Esophagus mucosa (tissue), 1 donor: ENCODE results near the gene PTPRG. TPM values are rescaled to one million over a fixed set of nuclear protein-coding genes. Genes with fewer than 3 reads are reported as not detected.

Experiments used
- ATAC-seq: fragments of 200-7000 bp; cut with Tn5 transposase; one replicate; pipeline ENCODE4 v1.9.1; 2020
- total RNA-seq: library from RNA; stranded (reverse); gene quantifications from one replicate; pipeline ENCODE4 v1.2.4, GENCODE V29; 2023
- donor health status: DM: yes; HTN: yes; CAD: no.

PTPRG gene
- total RNA-seq, 1 donor from 2014 or later: 9.2 TPM

DNA sequence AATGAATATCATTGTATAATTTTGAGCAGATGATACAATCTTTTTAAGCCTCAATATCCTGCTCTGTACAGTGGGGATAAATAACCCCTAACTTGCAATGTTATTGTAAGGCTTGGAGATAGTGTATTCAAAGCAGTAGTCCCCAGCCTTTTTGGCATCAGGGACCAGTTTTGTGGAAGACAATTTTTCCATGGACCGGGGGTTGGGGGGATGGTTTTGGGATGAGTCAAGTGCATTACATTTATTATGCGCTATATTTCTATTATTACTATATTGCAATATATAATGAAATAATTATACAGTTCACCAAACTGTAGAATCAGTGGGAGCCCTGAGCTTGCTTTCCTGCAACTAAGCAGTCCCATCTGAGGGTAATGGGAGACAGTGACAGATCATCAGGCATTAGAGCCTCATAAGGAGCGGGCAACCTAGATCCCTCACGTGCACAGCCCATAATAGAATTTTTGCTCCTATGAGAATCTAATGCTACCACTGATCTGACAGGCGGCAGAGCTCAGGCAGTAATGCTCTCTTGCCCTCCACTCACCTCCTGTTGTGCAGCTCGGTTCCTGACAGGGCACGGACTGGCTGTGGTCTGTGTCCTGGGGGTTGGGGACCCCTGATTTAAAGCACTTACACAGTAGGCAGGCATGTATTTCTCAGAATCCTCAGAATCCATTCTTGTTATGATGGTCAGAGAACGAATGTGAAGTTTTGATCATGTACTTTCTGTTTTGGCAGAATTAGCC is 102.2 kb downstream of the PTPRG start:
- ATAC-seq: no peak

DNA sequence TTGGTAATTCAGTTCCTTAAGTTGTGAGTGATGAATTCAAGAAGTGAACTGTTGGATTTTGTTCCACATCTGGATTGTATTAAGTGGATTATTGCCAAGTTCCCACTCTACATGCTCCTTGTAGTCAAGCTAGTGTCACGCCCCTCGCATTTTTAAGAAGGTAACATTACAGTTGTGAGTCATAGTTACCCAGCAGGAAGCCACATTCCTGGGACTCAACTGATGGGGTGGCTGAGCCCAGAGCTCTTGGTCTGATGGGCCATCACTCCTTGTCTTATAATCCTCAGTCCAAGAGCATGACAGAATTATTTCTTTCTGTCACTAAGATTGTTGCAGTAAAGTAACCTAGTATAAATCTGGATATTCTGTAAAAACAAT is 102.7 kb downstream of the PTPRG start:
- peak; percentile 65 for ATAC-seq

DNA sequence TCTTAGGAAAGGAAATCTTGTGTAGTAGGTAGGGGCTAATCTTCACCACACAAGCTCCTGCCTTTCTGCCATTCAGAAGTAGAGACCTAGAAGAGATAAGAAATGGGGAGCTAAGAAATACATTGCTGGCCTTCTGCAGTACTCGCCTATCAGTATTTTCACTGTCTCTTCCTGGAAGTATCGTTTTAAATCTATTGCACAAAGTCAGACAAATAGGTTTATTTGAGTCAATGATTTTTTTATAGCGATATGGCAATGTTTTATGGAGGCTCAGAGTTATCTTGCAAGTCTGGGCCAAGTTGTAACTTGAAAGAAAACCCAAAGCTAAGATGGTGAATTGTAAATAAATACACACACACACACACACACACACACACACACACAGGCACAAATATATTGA is 103.8 kb downstream of the PTPRG start:
- no peak for ATAC-seq

DNA sequence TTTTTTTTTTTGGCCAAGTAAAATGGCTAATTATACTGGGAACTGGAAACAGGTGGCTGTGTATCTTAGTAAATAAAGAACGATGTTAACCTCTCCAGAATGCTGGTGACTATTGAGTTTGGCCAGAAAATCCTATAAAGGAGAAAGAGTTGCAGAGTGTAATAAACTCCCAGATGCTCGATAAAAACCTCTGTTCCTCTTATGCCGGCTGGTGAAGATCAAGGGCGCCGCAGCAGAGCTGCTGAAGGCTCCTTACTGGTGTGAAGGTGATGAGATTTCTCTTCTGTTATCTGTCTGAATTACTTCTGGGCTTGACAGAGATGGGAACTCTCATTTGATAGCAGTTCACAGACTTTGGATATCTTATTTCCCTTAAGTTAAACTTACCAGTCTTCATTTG is 104.6 kb downstream of the PTPRG start:
- no peak for ATAC-seq

DNA sequence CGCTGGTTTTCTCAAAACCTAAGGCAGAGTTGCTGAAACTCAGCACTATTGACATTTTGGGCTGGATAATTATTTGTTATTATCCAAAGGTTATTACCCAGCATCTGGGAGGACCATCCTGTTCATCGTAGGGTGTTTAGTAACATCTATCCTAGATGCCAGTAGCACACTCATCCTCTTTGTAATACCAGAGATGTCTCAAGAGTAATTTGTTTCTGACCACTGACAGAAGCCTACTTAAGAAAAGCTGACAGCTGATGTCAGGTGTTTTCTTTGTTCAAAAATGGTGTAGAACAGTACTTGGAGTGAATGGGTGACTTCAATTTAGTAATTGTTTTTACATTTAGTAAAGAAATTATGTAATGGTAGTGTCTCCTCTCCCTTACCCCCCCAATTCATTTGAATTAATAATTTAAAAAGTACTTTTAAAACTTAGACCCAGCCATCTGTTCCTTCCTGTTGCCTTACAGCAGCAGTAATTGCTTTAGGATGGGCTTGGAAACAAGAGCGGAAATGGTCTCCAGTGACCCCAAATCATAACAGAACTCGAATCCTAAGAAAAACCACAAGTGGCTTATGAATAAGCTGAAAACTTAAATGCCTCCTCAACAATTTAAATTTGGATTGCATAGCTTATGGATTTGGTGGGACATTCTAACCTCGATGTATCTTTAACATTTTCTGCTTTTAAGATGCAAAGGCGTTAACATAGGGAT is 105.4 kb downstream of the PTPRG start:
- ATAC-seq: no peak

DNA sequence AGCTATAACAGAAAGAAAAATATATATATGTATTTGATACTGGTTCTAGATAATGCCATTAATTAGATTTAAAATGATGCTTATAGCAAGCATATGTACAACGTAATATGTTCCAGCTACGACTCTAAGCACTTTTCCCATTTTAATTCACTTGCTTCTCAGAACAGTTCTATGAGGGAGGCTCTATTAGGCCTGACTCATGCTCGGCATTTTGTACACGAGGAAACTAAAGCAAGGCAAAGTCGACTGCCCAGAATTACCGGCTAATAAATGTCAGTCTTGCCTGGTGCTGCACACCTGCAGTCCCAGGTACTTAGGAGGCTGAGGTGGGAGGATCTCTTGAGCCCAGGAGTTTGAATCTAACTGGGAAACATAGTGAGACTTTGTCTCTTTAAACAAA is 106.0 kb downstream of the PTPRG start:
- ATAC-seq: no peak

DNA sequence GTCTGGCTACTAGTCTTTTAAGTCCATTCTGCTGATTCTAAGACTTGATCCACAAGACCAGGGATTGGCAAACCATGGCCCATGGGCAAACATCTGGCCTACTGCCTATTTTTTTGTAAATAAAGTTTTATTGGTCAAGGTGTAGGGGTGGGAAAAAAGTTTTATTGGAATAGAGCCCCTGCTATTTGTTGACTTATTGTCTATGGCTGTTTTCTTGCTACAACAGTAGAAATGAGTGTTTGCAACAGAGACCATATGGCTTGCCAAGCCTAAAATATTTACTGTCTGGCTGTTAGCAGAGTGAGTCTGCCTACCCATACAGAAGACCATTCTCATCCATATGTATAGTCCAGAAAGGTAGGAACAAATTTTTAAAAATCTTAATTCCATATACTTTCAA is 106.4 kb downstream of the PTPRG start:
- ATAC-seq: no peak

DNA sequence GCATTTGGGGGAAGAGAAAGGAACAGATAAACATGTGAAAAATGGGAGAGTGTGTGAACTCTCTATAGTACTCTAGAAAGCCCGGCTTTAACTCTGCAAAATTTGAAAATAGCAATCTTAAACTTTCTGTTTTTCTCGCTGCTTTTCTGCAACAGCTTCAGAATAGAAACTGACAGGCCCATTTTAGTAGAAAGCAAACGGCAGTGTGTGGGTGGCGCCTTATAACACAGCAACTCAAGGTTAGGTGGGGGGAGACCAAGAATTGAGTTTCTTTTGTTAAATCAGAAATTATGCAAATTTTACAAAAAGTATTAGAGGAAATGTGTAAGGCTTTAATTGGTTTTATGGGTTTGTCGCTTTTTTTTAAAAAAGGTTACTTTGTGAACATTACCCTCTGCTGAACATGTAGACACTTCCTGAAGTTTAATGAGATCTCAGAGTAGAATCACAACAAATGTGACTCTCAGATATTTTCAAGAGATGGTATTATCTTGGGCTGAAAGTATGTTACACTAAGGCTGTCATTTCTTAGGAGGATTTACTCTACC is 107.0 kb downstream of the PTPRG start:
- ATAC-seq: no peak

DNA sequence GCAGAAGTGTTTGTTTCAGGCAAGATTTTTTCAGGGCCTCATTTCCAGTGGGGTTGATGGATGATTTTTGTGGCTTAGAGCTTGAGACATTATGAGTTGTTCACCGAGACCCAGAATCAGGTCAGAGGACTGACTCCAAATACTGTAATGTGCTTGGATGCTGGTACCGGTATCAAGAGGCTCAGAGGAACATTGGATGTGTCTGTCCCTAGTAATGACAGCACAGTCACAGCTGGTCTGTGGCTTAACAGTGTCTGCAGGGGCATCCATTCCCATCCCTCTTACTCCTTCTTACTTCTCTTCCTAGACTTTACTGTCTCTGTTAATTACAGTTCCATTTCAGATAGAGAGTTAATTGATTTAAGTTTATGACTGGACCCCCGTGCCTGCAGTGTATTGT is 107.8 kb downstream of the PTPRG start:
- no peak for ATAC-seq

DNA sequence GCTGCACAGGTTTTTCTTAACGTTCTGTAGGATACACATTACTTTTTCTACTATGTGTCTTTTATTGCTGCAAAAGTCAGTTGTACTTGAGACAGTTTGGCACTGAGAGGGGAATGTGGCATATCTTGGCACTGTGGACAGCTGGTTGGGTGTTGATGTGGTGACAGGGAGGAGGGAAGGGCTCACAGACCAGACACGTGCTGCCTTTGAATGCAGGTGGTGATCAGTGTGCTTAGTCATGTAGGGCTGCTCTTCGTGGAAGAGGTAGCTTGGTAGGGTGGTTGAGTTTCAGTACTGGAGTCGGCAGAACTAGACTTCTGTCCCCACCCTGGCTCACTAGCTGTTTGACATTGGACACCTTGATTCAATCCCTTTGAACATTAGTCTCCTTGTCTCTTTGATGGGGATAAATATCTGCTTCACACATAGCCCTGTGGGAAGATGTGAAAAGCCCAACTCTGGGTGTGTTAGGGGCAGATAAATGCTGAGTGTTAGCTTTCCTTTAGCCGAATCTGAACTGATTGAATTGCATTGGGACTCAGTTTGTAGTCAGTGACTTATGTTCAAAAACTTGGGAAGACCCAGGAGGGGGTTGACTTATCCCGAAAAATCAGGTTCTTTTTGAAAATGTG is 108.4 kb downstream of the PTPRG start:
- ATAC-seq: peak; percentile 74

DNA sequence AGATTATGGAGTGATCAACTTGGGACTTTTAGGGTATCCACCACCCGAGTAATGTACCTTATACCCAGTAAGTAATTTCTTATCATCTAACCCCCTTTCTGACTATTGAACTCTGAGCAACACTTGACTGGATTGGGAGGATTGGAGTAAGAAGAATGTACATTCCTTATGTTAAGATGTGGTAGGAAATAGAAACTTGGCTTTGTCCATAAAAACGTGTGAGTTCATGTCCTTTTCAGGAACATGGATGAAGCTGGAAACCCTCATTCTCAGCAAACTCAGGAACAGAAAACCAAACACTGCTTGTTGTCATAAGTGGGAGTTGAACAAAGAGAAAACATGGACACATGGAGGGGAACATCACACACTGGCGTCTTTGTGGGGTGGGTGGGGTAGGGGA is 112.3 kb downstream of the PTPRG start:
- no peak for ATAC-seq

DNA sequence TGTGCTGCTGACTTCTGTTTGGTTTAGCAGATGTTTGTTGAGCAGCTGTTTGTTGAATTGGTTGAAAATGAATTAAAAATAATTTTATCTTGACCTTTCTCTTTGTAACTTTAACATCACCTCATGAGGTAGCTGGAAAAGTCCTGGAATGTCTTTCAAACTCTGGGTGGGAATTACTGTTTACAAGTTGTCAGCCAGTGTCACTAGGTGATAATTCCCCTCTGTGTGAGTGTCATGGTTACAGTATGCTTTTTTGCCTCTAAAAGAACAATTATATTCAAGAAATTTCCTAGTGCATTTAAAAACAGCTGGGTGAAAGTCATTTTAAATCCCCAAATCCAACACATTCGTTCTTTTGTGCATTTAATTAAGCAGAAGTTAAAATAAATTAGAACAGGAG is 113.2 kb downstream of the PTPRG start:
- ATAC-seq: no peak

DNA sequence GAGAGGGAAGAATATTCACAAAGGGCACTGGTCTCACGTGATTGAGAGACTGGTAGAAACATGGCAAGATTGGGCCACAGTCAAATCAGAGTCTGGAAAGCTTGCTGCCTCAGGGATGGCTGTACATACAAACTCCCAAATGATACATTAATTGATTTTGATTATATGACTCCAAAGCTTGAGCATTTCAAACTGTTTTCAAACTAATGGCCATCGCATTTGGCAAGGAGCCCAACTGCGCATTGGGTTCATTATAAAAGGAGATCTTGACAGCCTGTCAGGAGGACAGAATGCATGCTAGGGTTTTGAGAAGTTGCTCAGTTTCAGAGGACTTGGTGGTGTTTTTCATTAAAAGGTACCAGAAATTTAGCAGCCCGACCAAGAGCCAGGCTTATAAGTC is 117.7 kb downstream of the PTPRG start:
- no peak for ATAC-seq

DNA sequence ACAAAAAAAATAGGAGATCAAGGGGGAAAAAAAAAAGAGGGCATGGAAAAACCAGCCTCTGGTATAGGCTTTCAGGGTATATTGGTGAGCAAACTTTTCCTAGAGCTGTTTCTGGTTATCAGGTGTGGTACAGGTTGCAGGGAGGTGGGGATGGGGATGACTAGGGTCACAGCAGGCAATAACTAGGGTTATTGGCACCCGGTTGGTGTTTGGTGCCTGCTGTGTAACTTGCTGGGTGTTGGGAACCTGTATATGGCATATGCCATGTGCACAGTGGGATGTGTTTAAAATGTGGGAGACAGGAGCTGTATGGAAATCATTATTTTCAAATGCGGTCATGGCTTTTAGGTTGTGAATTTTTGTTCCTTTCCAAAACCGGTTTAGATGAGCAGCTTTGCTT is 119.2 kb downstream of the PTPRG start:
- ATAC-seq: no peak

DNA sequence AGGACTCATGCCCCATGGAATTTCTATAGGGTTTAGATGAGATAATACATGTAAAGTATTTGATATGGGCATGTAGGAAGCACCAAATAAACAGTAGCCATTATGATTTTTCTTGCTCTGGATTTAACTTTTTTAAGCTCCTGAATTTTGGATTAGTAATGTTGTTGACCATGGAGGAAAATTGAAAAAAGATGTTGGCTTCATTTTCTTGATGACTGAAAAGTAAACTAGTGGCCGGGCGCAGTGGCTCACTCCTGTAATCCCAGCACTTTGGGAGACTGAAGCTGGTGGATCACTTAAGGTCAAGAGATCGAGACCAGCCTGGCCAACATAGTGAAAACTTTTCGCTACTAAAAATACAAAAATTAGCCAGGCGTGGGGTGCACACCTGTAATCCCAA is 120.3 kb downstream of the PTPRG start:
- no peak for ATAC-seq

DNA sequence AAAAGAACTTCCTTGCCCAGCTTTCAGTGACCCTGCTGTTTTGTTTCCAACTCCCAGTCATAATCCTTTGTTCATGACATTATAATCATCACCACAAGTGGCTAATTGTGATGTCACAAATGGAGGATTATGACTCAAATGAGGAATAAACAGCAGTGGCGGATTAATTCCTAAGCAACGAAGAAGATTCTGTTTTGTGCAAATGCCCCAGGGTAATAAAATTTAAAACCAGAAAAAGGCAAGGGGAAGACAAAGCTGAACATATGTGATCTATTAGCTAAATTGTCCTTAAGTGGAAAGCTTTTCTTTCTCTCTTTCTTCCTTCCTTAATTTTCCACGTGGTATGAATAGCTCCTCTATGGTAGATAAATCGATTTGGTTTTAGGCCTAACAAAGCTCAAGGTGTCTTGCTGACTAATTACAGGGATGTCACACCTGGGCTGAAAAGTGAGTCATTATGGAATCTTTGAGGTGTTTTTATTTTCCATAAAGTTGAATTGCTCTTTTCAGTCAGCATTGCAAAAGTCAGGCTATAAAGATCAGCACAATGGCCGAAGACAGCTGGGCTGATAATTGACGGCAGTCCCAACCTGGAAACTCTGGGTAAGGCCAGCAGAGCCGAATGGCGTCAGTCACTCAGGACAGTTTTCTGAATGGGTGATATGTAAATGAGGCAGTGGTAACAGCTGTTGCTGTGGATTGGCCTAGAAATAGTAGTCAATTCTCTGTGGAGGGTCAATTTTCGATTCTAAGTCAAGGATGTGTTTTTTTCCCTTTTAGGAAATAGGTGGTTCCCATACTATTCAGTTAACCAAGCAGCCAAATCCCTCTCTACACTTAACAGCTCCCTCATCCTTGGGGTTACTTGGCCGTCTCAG is 121.5 kb downstream of the PTPRG start:
- ATAC-seq: peak; percentile 52

DNA sequence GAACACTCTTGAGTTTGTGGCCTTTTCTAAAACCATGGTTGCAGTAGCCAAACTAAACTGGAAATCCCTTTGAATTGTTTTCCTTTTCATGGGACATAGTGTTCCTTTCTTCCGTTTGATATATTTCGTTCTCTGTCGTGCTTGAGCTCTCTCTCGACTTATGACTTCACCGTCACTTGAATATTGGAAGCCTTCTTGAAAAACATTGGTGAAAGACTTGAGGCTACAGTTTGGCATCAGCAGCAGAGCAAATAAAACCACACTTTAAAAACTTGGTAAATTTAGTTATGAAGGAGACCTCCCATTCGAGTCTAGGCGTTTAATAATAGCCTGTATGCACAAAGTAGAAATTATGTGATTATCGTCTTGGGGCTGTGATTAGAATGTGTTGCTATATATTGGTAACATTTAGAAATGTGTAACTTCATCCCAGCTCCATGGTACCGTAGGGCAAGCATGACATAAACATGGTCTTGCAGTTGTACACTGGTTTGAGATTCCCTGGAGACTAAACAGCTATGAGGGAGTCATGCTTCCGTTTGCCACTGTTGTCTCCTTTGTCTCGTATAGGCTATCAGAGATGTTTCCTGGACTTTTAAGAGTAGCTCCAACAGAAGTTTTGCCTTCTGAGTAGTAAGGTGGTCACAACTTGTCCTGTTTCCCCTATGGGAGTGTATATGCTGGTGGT is 122.3 kb downstream of the PTPRG start:
- ATAC-seq: no peak

DNA sequence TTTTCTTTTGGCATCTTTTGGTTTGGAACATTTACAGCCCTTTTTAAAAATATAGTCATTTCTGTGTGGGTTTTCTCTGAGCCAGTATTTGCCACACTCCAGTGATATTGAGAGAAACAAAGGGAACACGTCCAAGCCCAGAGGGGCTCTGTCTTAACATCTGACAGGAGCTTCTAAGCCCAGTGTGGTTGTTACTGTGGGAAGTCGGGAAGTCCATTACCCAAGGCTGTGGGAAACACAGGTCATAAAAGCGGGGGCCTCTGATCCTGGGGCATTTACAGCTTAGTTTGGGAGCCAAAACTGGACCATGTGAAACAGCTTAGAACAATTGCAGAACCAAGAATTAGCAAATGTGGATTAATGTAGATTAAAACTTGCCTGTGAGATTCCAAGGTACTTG is 123.0 kb downstream of the PTPRG start:
- peak; percentile 41 for ATAC-seq

DNA sequence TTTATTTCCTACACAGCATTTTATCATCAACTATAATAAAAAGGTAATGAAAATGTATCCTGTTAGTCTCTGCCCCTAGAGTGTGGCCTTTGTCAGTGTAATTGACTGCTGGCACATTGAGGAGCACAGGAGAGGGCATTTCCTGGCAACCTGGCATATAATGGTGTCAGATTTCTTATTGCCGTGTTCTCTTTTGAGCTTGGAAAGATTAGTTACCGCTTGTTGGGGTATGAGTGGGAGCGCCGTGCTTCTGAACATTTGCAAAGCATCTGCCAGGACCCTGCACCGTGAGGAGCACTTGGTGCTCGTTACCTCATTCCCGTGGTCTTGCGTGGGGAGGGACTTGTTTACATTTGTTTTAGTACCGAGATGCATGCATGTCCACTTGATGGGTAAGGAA is 124.4 kb downstream of the PTPRG start:
- ATAC-seq: no peak

DNA sequence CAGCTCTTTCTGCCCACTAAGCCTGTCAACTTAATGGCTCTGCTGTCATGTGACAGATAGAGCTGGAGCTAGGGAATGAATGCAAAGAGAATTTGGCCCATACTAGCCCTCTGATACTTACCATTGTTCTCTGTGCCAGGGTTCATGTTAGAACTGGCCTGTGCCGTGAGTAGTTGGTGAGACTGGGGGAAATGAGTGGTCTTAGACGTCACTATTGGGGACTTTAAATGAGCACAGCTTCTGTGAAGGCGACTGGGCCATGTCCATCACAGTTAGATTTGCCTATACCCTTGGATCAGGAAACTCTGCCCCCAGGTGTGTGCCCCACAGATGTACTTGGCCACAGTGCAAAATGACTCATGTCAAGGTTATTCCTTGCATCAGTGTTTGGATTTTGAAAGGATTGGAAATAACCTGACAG is 124.9 kb downstream of the PTPRG start:
- no peak for ATAC-seq

DNA sequence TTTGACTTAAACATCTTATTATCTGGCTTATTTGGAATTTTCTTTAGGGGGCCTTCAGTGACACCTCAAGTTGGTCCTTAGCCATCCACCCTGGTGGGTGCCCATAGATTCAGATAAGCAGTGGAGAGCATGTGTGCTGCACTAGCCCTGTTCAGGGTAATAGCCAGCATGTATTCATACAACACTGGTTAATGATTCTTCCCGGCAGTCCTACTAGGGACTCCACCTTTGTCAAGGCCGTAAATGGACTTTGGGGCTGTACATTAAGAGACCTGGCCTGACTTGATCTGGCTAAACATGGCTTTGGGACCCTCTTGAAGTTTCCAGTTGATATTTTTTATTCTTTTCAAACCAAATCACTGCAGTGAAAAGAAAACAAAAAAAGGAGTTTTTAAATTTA is 125.8 kb downstream of the PTPRG start:
- ATAC-seq: no peak
